Measurements from ENCODE around the gene FANCI.

- no peak for TF ChIP-seq POLR2AphosphoS5 (IDR thresholded peaks at IDR 0.05)
- TF ChIP-seq CTCF (IDR thresholded peaks at IDR 0.05) = no peak
- no peak for TF ChIP-seq POLR2A (IDR thresholded peaks at IDR 0.05)
- TF ChIP-seq EP300 (IDR thresholded peaks at IDR 0.05) = no peak
Observed at GRCh38 chr15:89305395-89305794, 61.6 kb downstream of the FANCI start.
